Endodermal cell (in vitro differentiated cells): Measurements from ENCODE around the gene ZNF334. TPM values are rescaled to one million over a fixed set of nuclear protein-coding genes. Genes with fewer than 3 reads are reported as not detected.

Source experiments
- DNase-seq: peaks from one replicate; pipeline ENCODE4 v3.0.0-alpha.2; 2017
- H3K27ac ChIP-seq: 2 replicates; pipeline ENCODE4 v1.5.1; 2013; ENCODE audit warnings: mild to moderate bottlenecking, low read depth, low read length, moderate library complexity
- H3K27me3 ChIP-seq: 2 replicates; pipeline ENCODE4 v1.6.1; 2013; ENCODE audit warnings: mild to moderate bottlenecking, low read length, moderate library complexity; ENCODE audit not compliant: insufficient read depth, control insufficient read depth, poor library complexity, severe bottlenecking
- H3K36me3 ChIP-seq: 2 replicates; pipeline ENCODE4 v1.7.0; 2013; ENCODE audit warnings: mild to moderate bottlenecking, low read length, moderate library complexity; ENCODE audit not compliant: control insufficient read depth, insufficient read depth
- H3K4me1 ChIP-seq: one replicate; pipeline ENCODE4 v1.7.0; 2013; ENCODE audit warnings: low read length; ENCODE audit not compliant: control insufficient read depth, insufficient read depth
- H3K4me3 ChIP-seq: 2 replicates; pipeline ENCODE4 v1.5.1; 2013; ENCODE audit warnings: mild to moderate bottlenecking, low read length, moderate library complexity
- H3K9ac ChIP-seq: 2 replicates; pipeline ENCODE4 v1.6.1; 2013; ENCODE audit warnings: mild to moderate bottlenecking, low read length, moderate library complexity; ENCODE audit not compliant: poor library complexity, severe bottlenecking; ENCODE audit errors: extremely low read depth
- H3K9me3 ChIP-seq: 2 replicates; pipeline ENCODE4 v1.6.1; 2013; ENCODE audit warnings: mild to moderate bottlenecking, low read length, moderate library complexity; ENCODE audit not compliant: control insufficient read depth
- H3K27ac Mint-ChIP-seq: 2 replicates; pipeline ENCODE4 v1.8.0; 2020; ENCODE audit warnings: mixed read lengths
- H3K27me3 Mint-ChIP-seq: 2 replicates; pipeline ENCODE4 v1.8.0; 2021; ENCODE audit warnings: mild to moderate bottlenecking, mixed read lengths; ENCODE audit not compliant: insufficient read depth
- H3K36me3 Mint-ChIP-seq: 2 replicates; pipeline ENCODE4 v1.8.0; 2020; ENCODE audit warnings: low read depth, mixed read lengths
- H3K4me1 Mint-ChIP-seq: 2 replicates; pipeline ENCODE4 v1.8.0; 2020; ENCODE audit warnings: mixed read lengths
- H3K4me3 Mint-ChIP-seq: 2 replicates; pipeline ENCODE4 v1.8.0; 2020; ENCODE audit warnings: mild to moderate bottlenecking, moderate library complexity, mixed read lengths
- H3K9me3 Mint-ChIP-seq: 2 replicates; pipeline ENCODE4 v1.8.0; 2020; ENCODE audit warnings: mild to moderate bottlenecking, mixed read lengths
- WGBS, 2 experiments: methylation state at CpG; one replicate each; pipeline versions ENCODE4 v1.1.5 to v1.1.7; 2013; ENCODE audit warnings: missing lambda C conversion rate in 2 of 2, mixed read lengths in 1 of 2; ENCODE audit not compliant: insufficient coverage in 1 of 2, insufficient read length in 1 of 2; 5-methylcytosine and 5-hydroxymethylcytosine counted together
- total RNA-seq, 2 donors: library from RNA; stranded (reverse); fragmentation: NEBNext Ultra II Directional in 1 of 2; extraction: Animal tissue kit (Norgen Biotek cat#: 25700) in 1 of 2; gene quantifications; 2 replicates in 1 of 2; 3 replicates in 1 of 2; pipeline ENCODE4 v1.2.1, GENCODE V29; 2021
- TF ChIP-seq, protein P1 (sequence below): fragments of 200-600 bp; sonication (generic); conservative IDR thresholded peaks from 2 replicates; pipeline ENCODE4 v1.5.0; 2021; ENCODE audit warnings: antibody characterized with exemption, mild to moderate bottlenecking

The ZNF334 gene
- total RNA-seq, 2 donors from 2014 or later: 21.1 to 31.7 TPM

GRCh38 chr20:46539113-46539512 is 25.8 kb upstream of the ZNF334 start:
- no peaks in the 10 kb centered on the region for H3K4me1 ChIP-seq
- no peaks in the 10 kb centered on the region for H3K9me3 Mint-ChIP-seq
- TF ChIP-seq, protein P1, sequence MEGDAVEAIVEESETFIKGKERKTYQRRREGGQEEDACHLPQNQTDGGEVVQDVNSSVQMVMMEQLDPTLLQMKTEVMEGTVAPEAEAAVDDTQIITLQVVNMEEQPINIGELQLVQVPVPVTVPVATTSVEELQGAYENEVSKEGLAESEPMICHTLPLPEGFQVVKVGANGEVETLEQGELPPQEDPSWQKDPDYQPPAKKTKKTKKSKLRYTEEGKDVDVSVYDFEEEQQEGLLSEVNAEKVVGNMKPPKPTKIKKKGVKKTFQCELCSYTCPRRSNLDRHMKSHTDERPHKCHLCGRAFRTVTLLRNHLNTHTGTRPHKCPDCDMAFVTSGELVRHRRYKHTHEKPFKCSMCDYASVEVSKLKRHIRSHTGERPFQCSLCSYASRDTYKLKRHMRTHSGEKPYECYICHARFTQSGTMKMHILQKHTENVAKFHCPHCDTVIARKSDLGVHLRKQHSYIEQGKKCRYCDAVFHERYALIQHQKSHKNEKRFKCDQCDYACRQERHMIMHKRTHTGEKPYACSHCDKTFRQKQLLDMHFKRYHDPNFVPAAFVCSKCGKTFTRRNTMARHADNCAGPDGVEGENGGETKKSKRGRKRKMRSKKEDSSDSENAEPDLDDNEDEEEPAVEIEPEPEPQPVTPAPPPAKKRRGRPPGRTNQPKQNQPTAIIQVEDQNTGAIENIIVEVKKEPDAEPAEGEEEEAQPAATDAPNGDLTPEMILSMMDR: peak; percentile 72
- H3K36me3 ChIP-seq: no peaks in the 10 kb centered on the region
- no peak overlapping the region for H3K9ac ChIP-seq
- H3K27me3 Mint-ChIP-seq: no peaks in the 10 kb centered on the region
- 89 to 93% methylated on average over 2 of the region's 2 CpGs for WGBS, 2 experiments
- H3K27ac ChIP-seq: no peak overlapping the region
- no peaks in the 10 kb centered on the region for H3K27me3 ChIP-seq
- no peaks in the 10 kb centered on the region for H3K9me3 ChIP-seq
- no peak overlapping the region for H3K27ac Mint-ChIP-seq
- no peaks in the 10 kb centered on the region for H3K36me3 Mint-ChIP-seq
- no peaks in the 10 kb centered on the region for H3K4me1 Mint-ChIP-seq
- H3K4me3 ChIP-seq: no peak overlapping the region
- no peak overlapping the region for H3K4me3 Mint-ChIP-seq
- no peak for DNase-seq

GRCh38 chr20:46530640-46531039 is 17.3 kb upstream of the ZNF334 start:
- H3K27me3 Mint-ChIP-seq: peaks cover 12% of the 10 kb centered on the region

GRCh38 chr20:46523696-46524328 is 10.5 kb upstream of the ZNF334 start:
- 50 to 56% methylated on average over 2 of the region's 2 CpGs for WGBS, 2 experiments
- H3K4me3 Mint-ChIP-seq: no peak overlapping the region
- H3K9ac ChIP-seq: no peak overlapping the region
- no peaks in the 10 kb centered on the region for H3K4me1 Mint-ChIP-seq
- H3K9me3 ChIP-seq: no peaks in the 10 kb centered on the region
- peaks cover 29% of the 10 kb centered on the region for H3K27me3 ChIP-seq
- no peaks in the 10 kb centered on the region for H3K9me3 Mint-ChIP-seq
- H3K36me3 Mint-ChIP-seq: no peaks in the 10 kb centered on the region
- peaks cover 20% of the 10 kb centered on the region for H3K27me3 Mint-ChIP-seq
- TF ChIP-seq, protein P1: no peak
- peak; percentile 74 for DNase-seq
- no peak overlapping the region for H3K4me3 ChIP-seq
- H3K36me3 ChIP-seq: no peaks in the 10 kb centered on the region
- no peaks in the 10 kb centered on the region for H3K4me1 ChIP-seq
- H3K27ac ChIP-seq: no peak overlapping the region
- H3K27ac Mint-ChIP-seq: no peak overlapping the region

More at GRCh38 chr20:46530640-46531039, 17.3 kb upstream of the ZNF334 start:
- Histone ChIP-seq H3K36me3 (no peaks in the 10 kb centered on the region), H3K9me3 (no peaks in the 10 kb centered on the region), H3K4me1 (no peaks in the 10 kb centered on the region), H3K27ac (no peak overlapping the region), H3K9ac (no peak overlapping the region), H3K27me3 (peaks cover 38% of the 10 kb centered on the region), H3K4me3 (no peak overlapping the region)
- Mint-ChIP-seq H3K9me3 (no peaks in the 10 kb centered on the region), H3K27ac (no peak overlapping the region), H3K4me3 (no peak overlapping the region), H3K36me3 (no peaks in the 10 kb centered on the region), H3K4me1 (no peaks in the 10 kb centered on the region)
- 88 to 92% methylated on average over 4 of the region's 4 CpGs for WGBS, 2 experiments
- no peak for DNase-seq
- TF ChIP-seq, protein P1: no peak
